NT2/D1 (cell line): ENCODE results near the gene CD93.

Experiments
- DNase-seq: peaks from one replicate; pipeline ENCODE4 v3.0.0-alpha.2; 2011; ENCODE audit warnings: low read depth, low spot score
- H3K27me3 ChIP-seq: 2 replicates; pipeline ENCODE4 v1.6.0; 2011; ENCODE audit warnings: mild to moderate bottlenecking; ENCODE audit not compliant: insufficient read length, insufficient read depth
- H3K36me3 ChIP-seq: 2 replicates; pipeline ENCODE4 v1.6.1; 2011; ENCODE audit warnings: mild to moderate bottlenecking, low read length, mixed read lengths; ENCODE audit not compliant: insufficient read depth, insufficient read length
- H3K4me1 ChIP-seq: 2 replicates; pipeline ENCODE4 v1.5.1; 2011; ENCODE audit not compliant: insufficient read depth, insufficient read length
- H3K4me3 ChIP-seq: 2 replicates; pipeline ENCODE4 v1.5.1; 2011; ENCODE audit warnings: low read depth; ENCODE audit not compliant: insufficient read length
- H3K9ac ChIP-seq: 2 replicates; pipeline ENCODE4 v1.6.0; 2011; ENCODE audit warnings: low read depth; ENCODE audit not compliant: insufficient read length
- H3K9me3 ChIP-seq: 2 replicates; pipeline ENCODE4 v1.5.1; 2011; ENCODE audit warnings: mild to moderate bottlenecking, low read length; ENCODE audit not compliant: insufficient read depth
- SUZ12 ChIP-seq: IDR thresholded peaks from 2 replicates; pipeline ENCODE4 v1.6.1; 2011; ENCODE audit not compliant: insufficient read length, insufficient read depth; ENCODE audit errors: extremely low read depth
- YY1 ChIP-seq: IDR thresholded peaks from 2 replicates; pipeline ENCODE4 v1.6.1; 2011; ENCODE audit not compliant: insufficient read length, insufficient read depth
- ZNF274 ChIP-seq: IDR thresholded peaks from 2 replicates; pipeline ENCODE4 v1.6.1; 2011; ENCODE audit warnings: mild to moderate bottlenecking, low read depth, low read length

CD93 gene

GRCh38 chr20:23090878-23091277 lies 4.8 kb upstream of the CD93 start:
- no peak for DNase-seq
- peaks cover 6% of the 10 kb centered on the region for H3K4me1 ChIP-seq

GRCh38 chr20:23090147-23090546 lies 4.0 kb upstream of the CD93 start:
- H3K9ac ChIP-seq: no peak overlapping the region
- TF ChIP-seq SUZ12: no peak
- TF ChIP-seq ZNF274: no peak
- no peak for TF ChIP-seq YY1
- DNase-seq: no peak
- H3K9me3 ChIP-seq: no peaks in the 10 kb centered on the region
- H3K4me3 ChIP-seq: no peak overlapping the region
- no peaks in the 10 kb centered on the region for H3K36me3 ChIP-seq
- no peaks in the 10 kb centered on the region for H3K27me3 ChIP-seq
- peaks cover 6% of the 10 kb centered on the region for H3K4me1 ChIP-seq

More at GRCh38 chr20:23090878-23091277, 4.8 kb upstream of the CD93 start:
- Histone ChIP-seq H3K27me3 (no peaks in the 10 kb centered on the region), H3K9ac (no peak overlapping the region), H3K4me3 (no peak overlapping the region), H3K9me3 (no peaks in the 10 kb centered on the region), H3K36me3 (no peaks in the 10 kb centered on the region)
- no peak for TF ChIP-seq YY1
- no peak for TF ChIP-seq SUZ12
- no peak for TF ChIP-seq ZNF274

- DNase-seq: no peak
- Histone ChIP-seq H3K4me1 (peaks cover 6% of the 10 kb centered on the region), H3K36me3 (no peaks in the 10 kb centered on the region), H3K4me3 (no peak overlapping the region), H3K27me3 (no peaks in the 10 kb centered on the region), H3K9me3 (no peaks in the 10 kb centered on the region), H3K9ac (no peak overlapping the region)
- TF ChIP-seq SUZ12 (no peak), ZNF274 (no peak), YY1 (no peak)
Observed at GRCh38 chr20:23088866-23089265, 2.7 kb upstream of the CD93 start.

- H3K36me3 ChIP-seq: no peaks in the 10 kb centered on the region
- H3K4me1 ChIP-seq: peaks cover 6% of the 10 kb centered on the region
- H3K4me3 ChIP-seq: no peak overlapping the region
- no peaks in the 10 kb centered on the region for H3K9me3 ChIP-seq
- no peak overlapping the region for H3K9ac ChIP-seq
- no peak for TF ChIP-seq YY1
- no peak for TF ChIP-seq ZNF274
- no peak for TF ChIP-seq SUZ12
- H3K27me3 ChIP-seq: no peaks in the 10 kb centered on the region
- no peak for DNase-seq
Observed at GRCh38 chr20:23087587-23088251, 1.6 kb upstream of the CD93 start.

GRCh38 chr20:23086931-23087411 lies 847 bp upstream of the CD93 start:
- Histone ChIP-seq H3K4me1 (peaks cover 6% of the 10 kb centered on the region), H3K4me3 (no peak overlapping the region), H3K9me3 (no peaks in the 10 kb centered on the region), H3K9ac (no peak overlapping the region), H3K36me3 (no peaks in the 10 kb centered on the region), H3K27me3 (no peaks in the 10 kb centered on the region)
- DNase-seq: no peak
- TF ChIP-seq SUZ12 (no peak), YY1 (no peak), ZNF274 (no peak)

GRCh38 chr20:23085436-23086055 lies 578 bp downstream of the CD93 start:
- TF ChIP-seq YY1 (no peak), ZNF274 (no peak), SUZ12 (no peak)
- Histone ChIP-seq H3K36me3 (no peaks in the 10 kb centered on the region), H3K9me3 (no peaks in the 10 kb centered on the region), H3K4me3 (no peak overlapping the region), H3K27me3 (no peaks in the 10 kb centered on the region), H3K9ac (no peak overlapping the region), H3K4me1 (peaks cover 2% of the 10 kb centered on the region)
- DNase-seq: no peak

- no peaks in the 10 kb centered on the region for H3K36me3 ChIP-seq
- H3K9ac ChIP-seq: no peak overlapping the region
- TF ChIP-seq YY1: no peak
- no peak for TF ChIP-seq ZNF274
- TF ChIP-seq SUZ12: no peak
- H3K27me3 ChIP-seq: no peaks in the 10 kb centered on the region
- peaks cover 2% of the 10 kb centered on the region for H3K4me1 ChIP-seq
- no peak for DNase-seq
- no peaks in the 10 kb centered on the region for H3K9me3 ChIP-seq
- no peak overlapping the region for H3K4me3 ChIP-seq
Observed at GRCh38 chr20:23084845-23085365, 1.2 kb downstream of the CD93 start.
